ENCODE results near the gene UBE2J2. TPM values are rescaled to one million over a fixed set of nuclear protein-coding genes. Genes with fewer than 3 reads are reported as not detected.

UBE2J2 gene
- polyA plus RNA-seq, 3 donors, result 51.7 to 58.8 (median 54.6) TPM

Other genes starting within 250 kb of the UBE2J2 start
- under 1 TPM; 0.56 to 0.88 (median 0.62) TPM for gene RNF223, start 199.5 kb downstream of the UBE2J2 start, polyA plus RNA-seq (ENCODE audit: insufficient read length in 3 of 3)
- gene C1orf159, start 157.8 kb downstream of the UBE2J2 start, polyA plus RNA-seq (ENCODE audit: insufficient read length in 3 of 3), result 10 to 100 TPM; 16.3 to 19.9 (median 18.2) TPM
- 1 to 10 TPM in 2 of 3 donors, under 1 TPM in 1; 0.94 to 1.1 (median 1.1) TPM for gene TTLL10, start 100.0 kb downstream of the UBE2J2 start, polyA plus RNA-seq (ENCODE audit: insufficient read length in 3 of 3)
- gene TNFRSF18, start 67.3 kb downstream of the UBE2J2 start, polyA plus RNA-seq (ENCODE audit: insufficient read length in 3 of 3), result 1 to 10 TPM in 1 of 3 donors, under 1 TPM in 2; 0.75 to 1.2 (median 0.89) TPM
- gene TNFRSF4, start 59.7 kb downstream of the UBE2J2 start, polyA plus RNA-seq (ENCODE audit: insufficient read length in 3 of 3), result 1 to 10 TPM; 1.5 to 2.7 (median 2.7) TPM
- gene SDF4, start 41.9 kb downstream of the UBE2J2 start, polyA plus RNA-seq (ENCODE audit: insufficient read length in 3 of 3), result 100 to 1,000 TPM; 134 to 147 (median 135) TPM
- gene B3GALT6, start 41.6 kb downstream of the UBE2J2 start, polyA plus RNA-seq (ENCODE audit: insufficient read length in 3 of 3), result 10 to 100 TPM; 22.3 to 27.1 (median 25.0) TPM
- 10 to 100 TPM; 13.8 to 18.4 (median 13.8) TPM for gene C1QTNF12, start 27.1 kb downstream of the UBE2J2 start, polyA plus RNA-seq (ENCODE audit: insufficient read length in 3 of 3)
- 1 to 10 TPM; 5.9 to 9.0 (median 7.6) TPM for gene SCNN1D, start 6.6 kb upstream of the UBE2J2 start, polyA plus RNA-seq (ENCODE audit: insufficient read length in 3 of 3)
- gene ACAP3, start 34.1 kb upstream of the UBE2J2 start, polyA plus RNA-seq (ENCODE audit: insufficient read length in 3 of 3), result 10 to 100 TPM; 33.2 to 35.6 (median 33.5) TPM
- 10 to 100 TPM in 2 of 3 donors, 1 to 10 TPM in 1; 8.8 to 11.7 (median 11.2) TPM for gene PUSL1, start 34.7 kb upstream of the UBE2J2 start, polyA plus RNA-seq (ENCODE audit: insufficient read length in 3 of 3)
- 100 to 1,000 TPM; 110 to 159 (median 153) TPM for gene INTS11, start 50.8 kb upstream of the UBE2J2 start, polyA plus RNA-seq (ENCODE audit: insufficient read length in 3 of 3)
- 10 to 100 TPM; 15.2 to 21.4 (median 19.0) TPM for gene CPTP, start 50.9 kb upstream of the UBE2J2 start, polyA plus RNA-seq (ENCODE audit: insufficient read length in 3 of 3)
- gene TAS1R3, start 57.4 kb upstream of the UBE2J2 start, polyA plus RNA-seq (ENCODE audit: insufficient read length in 3 of 3), result under 1 TPM; 0.39 to 0.57 (median 0.49) TPM
- gene DVL1, start 75.6 kb upstream of the UBE2J2 start, polyA plus RNA-seq (ENCODE audit: insufficient read length in 3 of 3), result 10 to 100 TPM; 39.7 to 47.5 (median 45.8) TPM
- gene MXRA8, start 84.7 kb upstream of the UBE2J2 start, polyA plus RNA-seq (ENCODE audit: insufficient read length in 3 of 3), result 100 to 1,000 TPM; 193 to 231 (median 215) TPM
- 100 to 1,000 TPM in 1 of 3 donors, 10 to 100 TPM in 2; 78.1 to 110 (median 93.9) TPM for gene AURKAIP1, start 101.4 kb upstream of the UBE2J2 start, polyA plus RNA-seq (ENCODE audit: insufficient read length in 3 of 3)
- 100 to 1,000 TPM; 218 to 373 (median 330) TPM for gene CCNL2, start 125.5 kb upstream of the UBE2J2 start, polyA plus RNA-seq (ENCODE audit: insufficient read length in 3 of 3)
- 100 to 1,000 TPM; 116 to 128 (median 120) TPM for gene MRPL20, start 133.4 kb upstream of the UBE2J2 start, polyA plus RNA-seq (ENCODE audit: insufficient read length in 3 of 3)
- gene ANKRD65, start 147.4 kb upstream of the UBE2J2 start, polyA plus RNA-seq (ENCODE audit: insufficient read length in 3 of 3), result 10 to 100 TPM in 2 of 3 donors, 1 to 10 TPM in 1; 9.0 to 15.7 (median 12.0) TPM
- 10 to 100 TPM; 61.7 to 76.0 (median 75.6) TPM for gene VWA1, start 161.8 kb upstream of the UBE2J2 start, polyA plus RNA-seq (ENCODE audit: insufficient read length in 3 of 3)
- gene ATAD3C, start 175.8 kb upstream of the UBE2J2 start, polyA plus RNA-seq (ENCODE audit: insufficient read length in 3 of 3), result 1 to 10 TPM; 2.8 to 5.1 (median 4.6) TPM
- gene ATAD3B, start 197.9 kb upstream of the UBE2J2 start, polyA plus RNA-seq (ENCODE audit: insufficient read length in 3 of 3), result 10 to 100 TPM; 14.7 to 22.7 (median 19.2) TPM
- 10 to 100 TPM; 28.5 to 33.5 (median 32.7) TPM for gene ATAD3A, start 238.3 kb upstream of the UBE2J2 start, polyA plus RNA-seq (ENCODE audit: insufficient read length in 3 of 3)